Hepatocyte (in vitro differentiated cells): ENCODE data around the gene PAPPA. TPM values are rescaled to one million over a fixed set of nuclear protein-coding genes. Genes with fewer than 3 reads are reported as not detected.

Experiments used
- DNase-seq: peaks from one replicate; pipeline ENCODE4 v3.0.0-alpha.2; 2016; ENCODE audit warnings: low spot score
- H2AFZ ChIP-seq: fragments of 200-600 bp; sonication (generic); 2 replicates; pipeline ENCODE4 v1.6.0; 2016; ENCODE audit warnings: antibody characterized with exemption, mild to moderate bottlenecking
- H3K27ac ChIP-seq: fragments of 200-600 bp; sonication (generic); 2 replicates; pipeline ENCODE4 v1.5.1; 2016; ENCODE audit warnings: mild to moderate bottlenecking
- H3K27me3 ChIP-seq: fragments of 200-600 bp; sonication (generic); 2 replicates; pipeline ENCODE4 v1.6.1; 2016
- H3K36me3 ChIP-seq: fragments of 200-600 bp; sonication (generic); replicated peaks from 2 replicates; pipeline ENCODE4 v1.5.1; 2016; ENCODE audit warnings: low read depth; ENCODE audit not compliant: insufficient read depth
- H3K4me1 ChIP-seq: fragments of 200-600 bp; sonication (generic); 2 replicates; pipeline ENCODE4 v1.5.1; 2016; ENCODE audit warnings: mild to moderate bottlenecking, moderate library complexity; ENCODE audit not compliant: insufficient read depth
- H3K4me2 ChIP-seq: fragments of 200-600 bp; sonication (generic); 2 replicates; pipeline ENCODE4 v1.6.0; 2016
- H3K4me3 ChIP-seq: fragments of 200-600 bp; sonication (generic); 2 replicates; pipeline ENCODE4 v1.5.1; 2016; ENCODE audit warnings: mild to moderate bottlenecking
- H3K79me2 ChIP-seq: fragments of 200-600 bp; sonication (generic); 2 replicates; pipeline ENCODE4 v1.6.0; 2017; ENCODE audit warnings: mild to moderate bottlenecking
- H3K9me2 ChIP-seq: fragments of 200-600 bp; sonication (generic); replicated peaks from 2 replicates; pipeline ENCODE4 v1.6.0; 2017; ENCODE audit warnings: mild to moderate bottlenecking; ENCODE audit not compliant: insufficient read depth
- H3K9me3 ChIP-seq: fragments of 200-600 bp; sonication (generic); 2 replicates; pipeline ENCODE4 v1.5.1; 2016; ENCODE audit warnings: low read depth, mild to moderate bottlenecking
- H4K20me1 ChIP-seq: fragments of 200-600 bp; sonication (generic); 2 replicates; pipeline ENCODE4 v1.6.0; 2016; ENCODE audit warnings: mild to moderate bottlenecking; ENCODE audit not compliant: insufficient read depth, poor library complexity, severe bottlenecking
- CTCF ChIP-seq: fragments of 200-600 bp; sonication (generic); IDR thresholded peaks from 2 replicates; pipeline ENCODE4 v1.5.1; 2016; ENCODE audit warnings: antibody characterized with exemption, mild to moderate bottlenecking; ENCODE audit not compliant: poor library complexity
- EZH2 ChIP-seq: fragments of 200-600 bp; sonication (generic); IDR thresholded peaks from 2 replicates; pipeline ENCODE4 v1.6.1; 2016; ENCODE audit warnings: antibody characterized with exemption, mild to moderate bottlenecking, borderline replicate concordance
- EZH2phosphoT487 ChIP-seq: fragments of 200-600 bp; sonication (generic); IDR thresholded peaks from one replicate; pipeline ENCODE4 v1.6.1; 2018; ENCODE audit warnings: antibody characterized with exemption, mild to moderate bottlenecking, low read depth, moderate library complexity; ENCODE audit not compliant: unreplicated experiment, severe bottlenecking
- WGBS: methylation state at CpG from one replicate; pipeline ENCODE4 v1.1.6; 2016; ENCODE audit warnings: low lambda C conversion rate; ENCODE audit errors: missing lambda C conversion rate; 5-methylcytosine and 5-hydroxymethylcytosine counted together
- polyA plus RNA-seq: library from polyadenylated mRNA; unstranded; fragments of >200 nt; fragmentation: Nextera tagmentation; extraction: Ambion mirVana; gene quantifications from 2 replicates; pipeline ENCODE4 v1.2.1, GENCODE V29; 2016
- total RNA-seq: library from RNA; depleted of rRNA; stranded (reverse); fragments of >200 nt; gene quantifications from 2 replicates; pipeline ENCODE4 v1.2.3, GENCODE V29; 2014

The PAPPA gene
- total and polyA plus RNA-seq, 2 experiments from 2014 or later = 2.8 to 12.3 TPM

DNA sequence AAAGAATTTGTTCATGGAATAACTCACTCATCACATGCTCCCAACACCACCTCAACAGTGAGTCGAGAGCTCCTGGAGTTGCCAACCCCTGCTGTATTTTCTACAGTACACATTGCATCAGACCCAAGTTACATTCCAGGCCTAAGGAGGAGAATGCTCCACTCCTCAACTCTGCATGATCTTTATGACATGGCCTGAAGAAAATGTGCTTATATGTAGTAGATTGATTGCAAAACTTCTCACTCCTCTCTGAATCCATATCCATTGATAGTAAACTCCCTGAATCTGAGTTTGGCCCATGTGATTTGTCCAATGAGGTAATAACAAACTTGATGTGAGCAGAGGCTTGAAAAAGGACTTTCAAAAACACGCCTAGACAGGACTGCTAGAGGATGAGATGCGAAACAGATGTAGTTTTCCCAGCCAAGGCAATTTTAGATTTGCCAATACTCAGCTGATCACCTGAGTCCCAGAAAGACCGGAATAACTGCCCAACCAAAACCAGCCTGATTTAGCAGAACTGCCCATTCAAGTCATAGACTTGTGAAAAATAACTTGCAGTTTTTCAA is 29.0 kb upstream of the PAPPA start:
- no peaks in the 10 kb centered on the region for H3K9me2 ChIP-seq
- H3K27me3 ChIP-seq = no peaks in the 10 kb centered on the region
- TF ChIP-seq EZH2phosphoT487 (no peak), CTCF (no peak), EZH2 (no peak)
- no peaks in the 10 kb centered on the region for H3K79me2 ChIP-seq
- no peak overlapping the region for H3K4me2 ChIP-seq
- no peaks in the 10 kb centered on the region for H3K9me3 ChIP-seq
- 85% methylated on average over 4 of the region's 4 CpGs for WGBS
- no peak overlapping the region for H2AFZ ChIP-seq
- H3K4me1 ChIP-seq = no peaks in the 10 kb centered on the region
- no peaks in the 10 kb centered on the region for H4K20me1 ChIP-seq
- H3K4me3 ChIP-seq = no peak overlapping the region
- DNase-seq = no peak
- H3K36me3 ChIP-seq = no peaks in the 10 kb centered on the region
- H3K27ac ChIP-seq = no peak overlapping the region

- Histone ChIP-seq H3K27me3 (peaks cover 5% of the 10 kb centered on the region), H3K36me3 (no peaks in the 10 kb centered on the region), H3K27ac (no peak overlapping the region), H2AFZ (no peak overlapping the region), H3K9me3 (no peaks in the 10 kb centered on the region), H3K9me2 (no peaks in the 10 kb centered on the region), H4K20me1 (no peaks in the 10 kb centered on the region), H3K79me2 (no peaks in the 10 kb centered on the region), H3K4me3 (no peak overlapping the region), H3K4me1 (no peaks in the 10 kb centered on the region), H3K4me2 (no peak overlapping the region)
- TF ChIP-seq EZH2 (no peak), EZH2phosphoT487 (no peak), CTCF (no peak)
- 41% methylated on average over 2 of the region's 2 CpGs for WGBS
- DNase-seq = no peak
Observed at GRCh38 chr9:116133163-116133562, 20.4 kb upstream of the PAPPA start.

DNA sequence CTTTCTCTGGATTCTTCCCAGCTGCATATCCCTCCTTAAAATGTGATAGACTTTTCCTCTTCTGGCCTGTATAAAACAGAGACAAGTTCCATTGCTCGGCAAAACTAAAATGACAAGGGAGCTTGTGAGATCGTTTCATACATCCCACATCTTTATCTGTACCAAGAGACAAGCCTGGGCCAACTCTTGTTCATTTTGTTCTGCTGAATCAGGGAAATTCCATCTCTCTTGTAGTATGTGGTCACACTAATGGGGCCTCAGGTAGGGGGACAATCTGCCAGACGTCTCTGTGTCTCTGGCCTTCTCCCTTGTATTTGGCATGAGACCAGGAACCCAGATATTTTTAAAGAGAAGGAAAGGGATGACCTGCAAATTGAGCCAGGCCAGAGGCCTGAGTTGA is 18.6 kb upstream of the PAPPA start:
- no peaks in the 10 kb centered on the region for H3K79me2 ChIP-seq
- 70% methylated on average over 3 of the region's 3 CpGs for WGBS
- H3K9me3 ChIP-seq = no peaks in the 10 kb centered on the region
- DNase-seq = no peak
- H3K27ac ChIP-seq = no peak overlapping the region
- H3K27me3 ChIP-seq = peaks cover 5% of the 10 kb centered on the region
- H2AFZ ChIP-seq = no peak overlapping the region
- TF ChIP-seq CTCF = no peak
- TF ChIP-seq EZH2phosphoT487 = no peak
- no peak for TF ChIP-seq EZH2
- H3K4me2 ChIP-seq = no peak overlapping the region
- no peaks in the 10 kb centered on the region for H3K36me3 ChIP-seq
- H3K4me1 ChIP-seq = no peaks in the 10 kb centered on the region
- H4K20me1 ChIP-seq = no peaks in the 10 kb centered on the region
- H3K9me2 ChIP-seq = no peaks in the 10 kb centered on the region
- no peak overlapping the region for H3K4me3 ChIP-seq

GRCh38 chr9:116137010-116137409 is 16.6 kb upstream of the PAPPA start:
- Histone ChIP-seq H3K4me2 (no peak overlapping the region), H3K9me2 (no peaks in the 10 kb centered on the region), H3K79me2 (no peaks in the 10 kb centered on the region), H3K4me3 (no peak overlapping the region), H3K36me3 (no peaks in the 10 kb centered on the region), H2AFZ (no peak overlapping the region), H3K27me3 (peaks cover 5% of the 10 kb centered on the region), H4K20me1 (no peaks in the 10 kb centered on the region), H3K9me3 (no peaks in the 10 kb centered on the region), H3K27ac (no peak overlapping the region), H3K4me1 (no peaks in the 10 kb centered on the region)
- no peak for DNase-seq
- TF ChIP-seq CTCF = no peak
- WGBS = 77% methylated on average over 2 of the region's 2 CpGs
